ENCODE measurements around the gene SALL4. TPM values are rescaled to one million over a fixed set of nuclear protein-coding genes. Genes with fewer than 3 reads are reported as not detected.
"Not testable (repeated sequence)": the region's sequence is repeated elsewhere in the genome, so short reads cannot be mapped to it uniquely, and the experiment has no call there.

Gene SALL4
- total and polyA plus RNA-seq, 5 experiments from 2014 or later: 0.03 TPM; not detected in 4

DNA sequence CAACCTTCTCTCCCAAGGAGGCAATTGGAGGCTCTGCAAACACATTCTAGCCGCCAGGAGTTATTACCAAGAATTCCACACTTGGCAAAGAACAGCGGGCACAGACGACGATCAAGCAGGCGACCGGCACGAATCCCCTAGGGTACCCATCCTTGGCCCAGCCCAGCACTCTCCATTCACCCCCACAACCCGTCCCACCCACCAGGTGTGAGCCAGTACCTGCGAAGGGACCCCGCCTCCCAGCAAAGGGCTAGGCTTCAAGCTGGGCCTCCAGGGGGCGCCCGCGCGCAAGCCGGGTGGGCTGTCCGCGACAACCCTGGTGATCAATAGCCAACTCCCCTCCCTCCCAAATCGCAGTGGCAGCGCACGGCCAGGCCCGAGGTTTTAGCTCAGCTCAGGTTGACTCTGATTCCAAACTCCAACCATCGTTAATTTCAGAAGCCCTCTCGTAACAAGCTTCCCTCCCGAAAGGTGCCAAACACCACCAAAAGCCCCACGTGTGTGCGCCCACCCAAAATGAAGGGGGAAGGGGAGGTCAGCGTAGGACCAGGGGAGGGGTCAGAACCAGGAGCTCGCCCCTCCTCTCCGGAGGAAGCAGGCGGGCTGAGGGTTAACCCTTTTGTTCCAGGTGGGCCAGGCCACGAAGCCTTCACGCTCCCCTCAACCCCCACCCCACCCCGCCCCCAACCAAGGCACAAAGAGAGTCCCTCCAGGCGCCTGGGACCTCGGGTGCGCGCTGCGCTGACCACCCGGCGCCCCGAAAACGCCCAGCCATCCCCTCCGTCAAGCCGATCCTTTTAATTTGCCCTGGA, 2.1 kb downstream of the SALL4 start:
- peak overlapping the region; percentile 14 to 74 (median 50) for H3K4me3 Mint-ChIP-seq
- peak; percentile 4 to 63 (median 28) for DNase-seq
- POLR2A ChIA-PET: interaction anchor here (0.6 kb wide), 1 partner anchor 96 kb away, joined by 4 read pairs; no protein-coding TSS in a partner anchor
- no peak overlapping the region for H3K27ac Mint-ChIP-seq
- peaks cover 30 to 71% (median 48%) of the 10 kb centered on the region in 5 donors for H3K27me3 Mint-ChIP-seq
- H3K9me3 Mint-ChIP-seq: peaks cover 0 to 3% (median 0%) of the 10 kb centered on the region in 9 donors
- ATAC-seq: peak; percentile 47 to 53
- H3K36me3 Mint-ChIP-seq: no peaks in the 10 kb centered on the region
- H3K4me1 Mint-ChIP-seq: peaks cover 0 to 14% (median 8%) of the 10 kb centered on the region in 4 donors

DNA sequence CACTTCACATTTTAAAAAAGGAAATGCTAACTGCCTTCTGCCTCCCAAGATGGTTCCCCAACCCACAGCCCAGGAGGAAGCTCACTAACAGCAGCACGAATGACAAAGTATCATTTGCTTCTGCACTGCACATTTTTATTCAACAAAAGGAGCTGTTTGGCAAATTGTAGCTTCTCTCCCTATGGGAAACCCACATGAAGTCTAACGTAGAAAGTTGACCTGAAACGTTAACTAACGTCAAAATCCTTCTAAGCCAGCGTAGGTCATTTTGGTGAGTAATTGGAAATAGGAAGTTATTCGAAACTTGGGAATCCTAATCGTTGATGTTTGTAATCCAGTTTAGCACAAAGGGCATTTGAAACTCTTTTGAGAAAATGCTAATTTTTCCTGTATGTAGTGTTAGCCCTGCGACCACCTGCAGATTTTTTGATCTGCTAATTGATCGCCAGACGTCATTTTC, 2.9 kb downstream of the SALL4 start:
- Mint-ChIP-seq H3K27ac (no peak overlapping the region), H3K36me3 (no peaks in the 10 kb centered on the region), H3K4me3 (peak overlapping the region in 1 of 10 donors; percentile 22), H3K9me3 (peaks cover 0 to 3% (median 0%) of the 10 kb centered on the region in 9 donors), H3K4me1 (peaks cover 0 to 14% (median 8%) of the 10 kb centered on the region in 4 donors), H3K27me3 (peaks cover 26 to 65% (median 46%) of the 10 kb centered on the region in 5 donors)
- no peak for DNase-seq
- POLR2A ChIA-PET: no interaction called here
- no peak for ATAC-seq

DNA sequence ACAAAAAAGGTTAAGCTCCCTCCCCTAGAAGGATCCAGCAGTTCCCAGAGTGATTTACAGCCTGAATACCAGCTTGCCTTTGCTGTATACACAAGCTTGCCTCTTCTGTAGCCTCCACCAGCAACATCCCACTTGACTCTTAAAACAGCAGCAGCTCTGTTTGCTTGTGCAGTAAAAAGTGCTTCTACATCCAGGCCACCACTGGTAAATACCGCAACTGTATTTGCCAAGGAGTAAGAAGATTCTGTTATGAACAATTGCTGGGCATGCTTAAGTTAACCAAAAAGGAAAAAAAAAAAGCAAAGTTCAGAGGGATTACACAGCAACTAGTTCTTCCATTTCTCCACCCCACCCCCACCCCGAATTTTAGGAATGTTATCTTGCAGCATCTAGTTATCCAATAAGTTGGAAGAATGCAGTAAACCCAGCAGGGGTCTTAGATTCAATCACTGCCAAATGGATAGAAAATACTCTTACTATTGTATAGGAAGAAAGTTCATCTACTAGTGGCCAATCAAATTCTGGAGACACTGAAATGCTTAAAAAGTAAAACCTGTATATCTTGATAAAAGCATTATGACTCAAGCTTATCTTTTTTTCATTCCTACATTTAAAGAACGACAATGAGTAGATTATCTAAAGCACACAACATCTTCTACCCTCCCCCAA, 4.8 kb downstream of the SALL4 start:
- Mint-ChIP-seq H3K4me3 (no peak overlapping the region), H3K36me3 (no peaks in the 10 kb centered on the region), H3K4me1 (peaks cover 0 to 14% (median 8%) of the 10 kb centered on the region in 4 donors), H3K27ac (no peak overlapping the region), H3K27me3 (peaks cover 22 to 66% (median 42%) of the 10 kb centered on the region in 5 donors), H3K9me3 (peaks cover 0 to 3% (median 0%) of the 10 kb centered on the region in 9 donors)
- DNase-seq (no peak), ATAC-seq (no peak)
- POLR2A ChIA-PET: no interaction called here

DNA sequence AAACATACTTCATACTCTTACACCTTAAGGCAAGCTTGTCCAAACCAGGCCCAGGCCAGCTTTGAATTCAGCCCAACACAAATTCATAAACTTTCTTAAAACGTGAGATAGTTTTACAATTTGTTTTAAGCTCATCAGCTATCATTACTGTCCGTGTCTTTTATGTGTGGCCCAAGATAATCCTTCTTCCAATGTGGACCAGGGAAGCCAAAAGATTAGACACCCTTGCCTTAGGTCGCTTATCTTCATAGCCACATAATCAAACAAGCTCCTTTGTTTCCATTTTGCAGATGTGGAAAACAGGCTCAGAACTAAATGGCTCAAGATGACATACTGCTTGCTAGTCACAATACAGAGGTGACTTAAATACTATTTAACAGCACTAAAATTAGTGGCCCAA, 6.0 kb downstream of the SALL4 start:
- H3K36me3 Mint-ChIP-seq: no peaks in the 10 kb centered on the region
- peaks cover 0 to 3% (median 0%) of the 10 kb centered on the region in 9 donors for H3K9me3 Mint-ChIP-seq
- no peak for DNase-seq
- H3K27ac Mint-ChIP-seq: no peak overlapping the region
- POLR2A ChIA-PET: no interaction called here
- peaks cover 21 to 65% (median 40%) of the 10 kb centered on the region in 5 donors for H3K27me3 Mint-ChIP-seq
- ATAC-seq: no peak
- no peak overlapping the region for H3K4me3 Mint-ChIP-seq
- peaks cover 0 to 14% (median 8%) of the 10 kb centered on the region in 4 donors for H3K4me1 Mint-ChIP-seq

DNA sequence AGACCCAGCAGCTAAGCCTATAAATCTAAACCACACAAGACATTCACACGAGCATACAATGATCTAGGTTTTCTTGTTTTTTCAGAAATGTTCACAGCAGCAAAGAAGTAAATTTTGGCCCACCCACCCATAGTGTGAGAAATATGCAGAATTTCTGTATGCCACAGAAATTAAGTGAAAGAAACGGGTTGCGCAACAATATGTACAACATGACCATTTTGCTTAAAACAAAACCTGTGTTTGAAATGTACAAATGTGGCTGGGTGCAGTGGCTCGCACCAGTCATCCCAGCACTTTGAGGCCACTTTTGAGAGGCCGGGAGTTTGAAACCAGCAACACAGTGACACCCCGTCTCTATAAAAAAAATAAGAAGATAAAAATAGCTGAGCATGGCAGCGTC, 9.4 kb downstream of the SALL4 start:
- H3K27ac Mint-ChIP-seq: no peak overlapping the region
- no peaks in the 10 kb centered on the region for H3K4me1 Mint-ChIP-seq
- POLR2A ChIA-PET: no interaction called here
- no peak overlapping the region for H3K4me3 Mint-ChIP-seq
- DNase-seq (no peak), ATAC-seq (no peak)
- peaks cover 0 to 2% (median 0%) of the 10 kb centered on the region in 9 donors for H3K9me3 Mint-ChIP-seq
- H3K27me3 Mint-ChIP-seq: peaks cover 11 to 39% (median 18%) of the 10 kb centered on the region in 5 donors
- no peaks in the 10 kb centered on the region for H3K36me3 Mint-ChIP-seq

DNA sequence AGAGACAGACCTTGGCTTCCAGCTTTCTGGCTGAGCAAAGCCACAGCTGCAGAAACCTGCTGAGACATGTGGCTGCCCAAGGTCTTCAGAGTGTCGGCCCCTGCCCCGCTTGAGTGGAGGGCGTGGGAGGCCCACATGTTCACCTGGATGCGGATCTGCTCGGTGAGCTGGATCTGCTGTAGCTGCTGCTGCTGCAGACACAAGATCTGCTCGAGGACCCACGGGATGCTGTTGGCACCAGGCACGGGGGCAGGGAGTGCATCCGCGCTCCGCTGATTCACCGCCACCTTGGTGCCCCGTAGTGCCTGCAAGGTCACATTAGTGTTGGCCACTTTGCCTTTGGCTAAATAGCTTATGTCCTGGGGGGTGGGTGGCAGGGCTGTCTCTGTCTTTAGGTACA, 10.7 kb downstream of the SALL4 start:
- Mint-ChIP-seq H3K4me3 (no peak overlapping the region), H3K4me1 (no peaks in the 10 kb centered on the region), H3K9me3 (peaks cover 0 to 2% (median 0%) of the 10 kb centered on the region in 9 donors), H3K36me3 (no peaks in the 10 kb centered on the region), H3K27me3 (peaks cover 7 to 32% (median 14%) of the 10 kb centered on the region in 5 donors), H3K27ac (no peak overlapping the region)
- POLR2A ChIA-PET: no interaction called here
- DNase-seq: no peak
- no peak for ATAC-seq

DNA sequence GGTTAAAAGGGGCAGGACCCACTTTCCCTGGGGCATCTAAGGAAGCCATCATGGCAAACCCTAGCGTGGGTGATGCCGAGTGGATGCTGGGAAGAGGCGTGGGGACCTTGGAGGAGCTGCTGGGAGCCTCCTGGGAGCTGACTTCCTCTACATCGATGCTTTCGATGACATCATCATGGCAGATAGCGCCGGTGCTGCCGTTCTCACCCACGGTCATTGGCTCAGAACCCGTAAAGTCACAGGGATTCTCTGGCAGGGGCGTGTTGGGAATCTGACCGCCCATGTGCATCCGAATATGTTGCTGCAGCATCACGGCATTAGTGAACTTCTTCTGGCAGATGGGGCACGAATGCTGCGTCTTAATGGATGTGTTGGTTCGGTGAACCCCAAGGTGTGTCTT, 12.1 kb downstream of the SALL4 start:
- no peaks in the 10 kb centered on the region for H3K4me1 Mint-ChIP-seq
- peaks cover 0 to 2% (median 0%) of the 10 kb centered on the region in 9 donors for H3K9me3 Mint-ChIP-seq
- DNase-seq (no peak), ATAC-seq (no peak)
- H3K27ac Mint-ChIP-seq: no peak overlapping the region
- POLR2A ChIA-PET: no interaction called here
- H3K27me3 Mint-ChIP-seq: peaks cover 0 to 27% (median 9%) of the 10 kb centered on the region in 5 donors
- H3K36me3 Mint-ChIP-seq: no peaks in the 10 kb centered on the region
- H3K4me3 Mint-ChIP-seq: no peak overlapping the region

DNA sequence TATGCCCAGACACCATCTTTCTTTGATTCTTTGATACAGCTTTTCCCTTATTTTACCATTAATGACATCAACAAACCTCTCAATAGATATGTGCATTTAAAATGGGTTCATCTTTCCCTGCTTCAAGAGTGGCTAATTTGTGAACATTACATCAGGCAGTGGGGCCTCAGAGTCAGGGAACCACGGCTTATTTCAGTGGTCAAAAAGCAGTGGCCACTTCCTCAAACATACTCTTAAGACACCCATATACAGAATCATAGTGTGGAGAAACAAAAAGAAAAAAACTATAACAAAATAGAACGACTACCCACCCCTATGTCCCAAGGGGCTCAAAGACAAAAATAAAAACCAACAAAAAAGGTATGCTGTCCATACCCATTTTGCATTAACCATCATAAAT, 12.9 kb downstream of the SALL4 start:
- H3K27ac Mint-ChIP-seq: no peak overlapping the region
- peaks cover 0 to 2% (median 0%) of the 10 kb centered on the region in 9 donors for H3K9me3 Mint-ChIP-seq
- DNase-seq (no peak), ATAC-seq (no peak)
- peaks cover 0 to 20% (median 9%) of the 10 kb centered on the region in 5 donors for H3K27me3 Mint-ChIP-seq
- POLR2A ChIA-PET: no interaction called here
- no peak overlapping the region for H3K4me3 Mint-ChIP-seq
- no peaks in the 10 kb centered on the region for H3K36me3 Mint-ChIP-seq
- H3K4me1 Mint-ChIP-seq: no peaks in the 10 kb centered on the region

DNA sequence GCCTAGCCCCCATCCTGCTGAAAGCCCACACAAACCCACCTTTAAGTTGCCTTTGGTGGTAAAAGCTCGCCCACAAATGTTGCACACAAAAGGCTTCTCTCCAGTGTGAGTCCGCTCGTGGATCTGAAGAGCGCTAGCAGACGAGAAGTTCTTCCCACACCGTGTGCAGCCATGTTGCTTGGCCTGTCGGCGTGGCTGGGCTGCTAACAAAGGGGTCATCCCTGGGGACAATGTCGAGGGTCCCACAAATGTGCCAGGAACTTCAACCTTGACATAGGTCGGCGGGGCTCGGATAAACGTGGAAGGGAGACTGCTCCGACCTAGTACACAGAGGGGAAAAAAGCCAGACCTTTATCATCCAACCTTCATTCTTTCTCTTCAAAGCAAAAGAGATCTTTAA, 13.5 kb downstream of the SALL4 start:
- H3K9me3 Mint-ChIP-seq: peaks cover 0 to 2% (median 0%) of the 10 kb centered on the region in 9 donors
- POLR2A ChIA-PET: no interaction called here
- H3K27me3 Mint-ChIP-seq: peaks cover 0 to 18% (median 6%) of the 10 kb centered on the region in 5 donors
- H3K4me1 Mint-ChIP-seq: no peaks in the 10 kb centered on the region
- DNase-seq (no peak), ATAC-seq (no peak)
- no peak overlapping the region for H3K27ac Mint-ChIP-seq
- no peak overlapping the region for H3K4me3 Mint-ChIP-seq
- H3K36me3 Mint-ChIP-seq: no peaks in the 10 kb centered on the region

DNA sequence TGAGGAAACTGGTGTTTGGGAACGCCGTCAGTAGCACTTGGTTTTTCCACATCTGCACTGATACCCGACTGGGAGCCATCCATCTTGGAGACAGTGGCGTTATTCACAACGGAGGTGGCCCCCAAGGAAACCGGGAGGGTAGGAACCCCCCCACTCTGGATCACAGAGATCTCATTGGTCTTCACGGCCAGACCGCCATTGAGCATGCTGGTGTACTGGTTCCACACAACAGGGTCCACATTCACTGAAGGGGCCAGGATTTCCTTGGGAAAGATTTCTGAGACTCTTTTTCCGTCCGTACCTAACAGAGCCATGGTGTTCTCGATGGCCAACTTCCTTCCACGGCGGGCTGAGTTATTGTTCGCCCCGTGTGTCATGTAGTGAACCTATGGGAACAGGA, 18.0 kb downstream of the SALL4 start:
- DNase-seq (no peak), ATAC-seq (no peak)
- POLR2A ChIA-PET: no interaction called here
- Mint-ChIP-seq H3K27me3 (peaks cover 0 to 8% (median 2%) of the 10 kb centered on the region in 5 donors), H3K9me3 (peaks cover 0 to 7% (median 0%) of the 10 kb centered on the region in 9 donors), H3K4me1 (no peaks in the 10 kb centered on the region), H3K27ac (no peak overlapping the region), H3K4me3 (no peak overlapping the region), H3K36me3 (peaks cover 0 to 8% (median 0%) of the 10 kb centered on the region in 3 donors)

DNA sequence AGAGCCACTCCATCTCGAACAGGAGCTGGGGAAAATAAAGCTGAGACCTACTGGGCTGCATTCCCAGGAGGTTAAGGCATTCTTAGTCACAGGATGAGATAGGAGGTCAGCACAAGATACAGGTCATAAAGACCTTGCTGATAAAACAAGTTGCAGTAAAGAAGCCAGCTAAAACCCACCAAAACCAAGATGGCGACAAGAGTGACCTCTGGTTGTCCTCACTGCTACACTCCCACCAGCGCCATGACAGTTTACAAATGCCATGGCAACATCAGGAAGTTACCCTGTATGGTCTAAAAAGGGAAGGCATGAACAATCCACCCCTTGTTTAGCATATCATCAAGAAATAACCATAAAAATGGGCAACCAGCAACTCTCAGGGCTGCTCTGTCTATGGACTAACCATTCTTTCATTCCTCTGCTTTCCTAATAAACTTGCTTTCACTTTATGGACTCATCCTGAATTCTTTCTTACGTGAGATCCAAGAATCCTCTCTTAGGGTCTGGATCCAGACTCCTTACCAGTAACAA, 24.0 kb downstream of the SALL4 start:
- not testable (repeated sequence) for H3K4me3 Mint-ChIP-seq, H3K27ac Mint-ChIP-seq, DNase-seq, ATAC-seq, H3K4me1 Mint-ChIP-seq, H3K36me3 Mint-ChIP-seq
- H3K27me3 Mint-ChIP-seq: peaks cover 0 to 10% (median 4%) of the 10 kb centered on the region in 5 donors
- POLR2A ChIA-PET: interaction anchor here (0.6 kb wide), 1 partner anchor 14 kb away, joined by 7 read pairs; no protein-coding TSS in a partner anchor
- peaks cover 0 to 24% (median 3%) of the 10 kb centered on the region in 9 donors for H3K9me3 Mint-ChIP-seq

DNA sequence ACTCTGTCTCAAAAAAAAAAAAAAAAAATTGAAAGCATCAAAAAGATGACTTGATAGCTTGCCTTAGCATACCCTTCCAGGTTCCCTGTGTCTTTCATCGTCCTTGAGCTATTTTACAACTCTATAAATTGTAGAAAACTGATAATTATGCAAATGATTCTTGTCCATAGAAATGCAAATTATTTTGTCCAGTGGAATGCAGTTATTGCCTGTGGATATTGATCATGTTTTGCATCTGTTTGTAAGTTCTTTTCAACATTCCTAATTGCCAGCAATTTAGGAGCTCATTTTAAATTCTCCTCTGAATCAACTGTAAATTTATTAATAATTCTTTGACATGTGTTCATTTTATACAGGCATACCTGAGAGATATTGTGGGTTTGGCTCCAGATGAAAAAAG, 27.1 kb downstream of the SALL4 start:
- peaks cover 0 to 24% (median 3%) of the 10 kb centered on the region in 9 donors for H3K9me3 Mint-ChIP-seq
- peaks cover 2 to 21% (median 4%) of the 10 kb centered on the region in 5 donors for H3K27me3 Mint-ChIP-seq
- H3K4me3 Mint-ChIP-seq: no peak overlapping the region
- no peaks in the 10 kb centered on the region for H3K4me1 Mint-ChIP-seq
- no peaks in the 10 kb centered on the region for H3K36me3 Mint-ChIP-seq
- H3K27ac Mint-ChIP-seq: no peak overlapping the region
- DNase-seq (no peak), ATAC-seq (no peak)
- POLR2A ChIA-PET: no interaction called here

DNA sequence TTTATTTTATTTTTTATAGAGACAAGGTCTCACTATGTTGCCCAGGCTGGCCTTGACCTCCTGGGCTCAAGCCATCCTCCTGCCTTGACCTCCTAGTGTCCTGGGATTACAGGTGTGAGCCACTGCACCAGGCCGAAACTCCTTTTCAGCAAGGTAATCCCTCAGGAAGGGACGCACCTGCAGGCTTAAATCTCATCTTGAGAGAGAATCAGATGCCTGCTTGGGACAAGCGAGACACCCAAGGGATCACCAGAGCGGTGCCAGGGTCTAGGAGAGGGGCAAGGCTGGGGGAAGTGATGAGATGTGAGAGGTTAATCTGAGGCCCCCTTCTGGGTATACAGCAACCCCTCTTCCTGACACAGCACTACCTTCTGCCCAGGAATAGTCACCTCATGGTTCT, 30.1 kb downstream of the SALL4 start:
- peaks cover 0 to 5% (median 5%) of the 10 kb centered on the region in 3 donors for H3K36me3 Mint-ChIP-seq
- peaks cover 7 to 10% (median 9%) of the 10 kb centered on the region in 4 donors for H3K4me1 Mint-ChIP-seq
- ATAC-seq (no peak), DNase-seq (no peak)
- no peak overlapping the region for H3K4me3 Mint-ChIP-seq
- POLR2A ChIA-PET: no interaction called here
- H3K27ac Mint-ChIP-seq: no peak overlapping the region
- peaks cover 0 to 2% (median 0%) of the 10 kb centered on the region in 9 donors for H3K9me3 Mint-ChIP-seq
- peaks cover 16 to 41% (median 18%) of the 10 kb centered on the region in 5 donors for H3K27me3 Mint-ChIP-seq
